HepG2 (cell line): ENCODE data around the gene CD164L2. TPM values are rescaled to one million over a fixed set of nuclear protein-coding genes. Genes with fewer than 3 reads are reported as not detected.
A peak's percentile ranks its signal among the peaks of the same experiment; 100 is the strongest.

ENCODE experiments used
- HDAC6 ChIP-seq: fragments of 200-600 bp; sonication (generic); IDR thresholded peaks from 2 replicates; pipeline ENCODE4 v1.7.0; 2017; ENCODE audit warnings: mild to moderate bottlenecking, antibody characterized with exemption, low read length, low read depth
- KLF11 ChIP-seq: IDR thresholded peaks from 2 replicates; pipeline ENCODE4 v1.6.1; 2016; ENCODE audit warnings: missing compliant biosample characterization
- MTA3 ChIP-seq: sonication (generic); formaldehyde crosslinking; IDR thresholded peaks from 2 replicates; pipeline ENCODE4 v1.4.0; 2020; ENCODE audit warnings: missing genetic modification reagents
- MXI1 ChIP-seq: IDR thresholded peaks from 3 replicates; pipeline ENCODE4 v1.6.1; 2012; ENCODE audit warnings: low read depth, low read length, inconsistent platforms, borderline replicate concordance
- NR2F1 ChIP-seq, 2 experiments: fragments of 450-650 bp in 1 of 2; formaldehyde crosslinking in 1 of 2; IDR thresholded peaks; 2 replicates each; pipeline versions ENCODE4 v1.5.0 to v1.6.1; 2016 to 2020; ENCODE audit warnings: mild to moderate bottlenecking in 1 of 2, missing compliant biosample characterization in 1 of 2, missing genetic modification reagents in 1 of 2, moderate library complexity in 1 of 2
- NR2F2 ChIP-seq: IDR thresholded peaks from 2 replicates; pipeline ENCODE4 v1.6.1; 2012; ENCODE audit warnings: low read depth, inconsistent platforms, borderline replicate concordance
- PCBP2 ChIP-seq: fragments of 200-400 bp; formaldehyde crosslinking; optimal IDR thresholded peaks from 2 replicates; pipeline ENCODE3; 2018; ENCODE audit warnings: low read length, low read depth; ENCODE audit not compliant: poor library complexity, severe bottlenecking
- PLRG1 ChIP-seq: fragments of 450-650 bp; conservative IDR thresholded peaks from 2 replicates; pipeline ENCODE4 v1.6.1; 2016
- RFX5 ChIP-seq: IDR thresholded peaks from 2 replicates; pipeline ENCODE4 v1.6.1; 2011; ENCODE audit warnings: low read depth, low read length, improper control_type of control experiment
- SCMH1 ChIP-seq: sonication (generic); formaldehyde crosslinking; IDR thresholded peaks from 2 replicates; pipeline ENCODE4 v1.9.0; 2021; ENCODE audit warnings: missing genetic modification reagents, mild to moderate bottlenecking, borderline replicate concordance
- SOX6 ChIP-seq, 2 experiments: fragments of 450-650 bp in 1 of 2; sonication (generic) in 1 of 2; formaldehyde crosslinking in 1 of 2; IDR thresholded peaks; 2 replicates each; pipeline versions ENCODE4 v1.4.0 to v1.6.1; 2017 to 2020; ENCODE audit warnings: antibody characterized with exemption in 1 of 2, mild to moderate bottlenecking in 1 of 2, missing genetic modification reagents in 1 of 2
- SSRP1 ChIP-seq: IDR thresholded peaks from 2 replicates; pipeline ENCODE4 v1.6.1; 2016; ENCODE audit warnings: control low read depth
- ZBTB1 ChIP-seq: sonication (generic); formaldehyde crosslinking; IDR thresholded peaks from 2 replicates; pipeline ENCODE4 v1.4.0; 2020; ENCODE audit warnings: missing genetic modification reagents, borderline replicate concordance
- ZFP62 ChIP-seq: sonication (generic); formaldehyde crosslinking; IDR thresholded peaks from 2 replicates; pipeline ENCODE4 v1.4.0; 2020; ENCODE audit warnings: missing genetic modification reagents
- ZNF550 ChIP-seq: sonication (generic); formaldehyde crosslinking; IDR thresholded peaks from 2 replicates; pipeline ENCODE4 v1.4.0; 2020; ENCODE audit warnings: mild to moderate bottlenecking, missing genetic modification reagents, borderline replicate concordance
- polyA plus RNA-seq, 8 experiments: library from polyadenylated mRNA; depleted of rRNA in 3 of 8; stranded (reverse) in 7 of 8; unstranded in 1 of 8; fragments of >200 nt; fragmentation: Illumina TruSeq in 4 of 8; extraction: Trizol in 4 of 8; gene quantifications; 2 replicates each; pipeline versions ENCODE4 v1.2.1 to v1.2.3, GENCODE V29; 2011 to 2016; ENCODE audit warnings: low read depth in 4 of 8, missing spikeins in 1 of 8, mixed read lengths in 1 of 8; ENCODE audit not compliant: insufficient read depth in 1 of 8
- total RNA-seq, 5 experiments: library from RNA; depleted of rRNA; stranded (reverse); fragments of >200 nt; fragmentation: Illumina TruSeq; extraction: Trizol; gene quantifications; 2 replicates each; pipeline ENCODE4 v1.2.3, GENCODE V29; 2016; ENCODE audit warnings: low read depth in 1 of 5
- TF ChIP-seq, protein P1 (sequence below): sonication (generic); formaldehyde crosslinking; IDR thresholded peaks from 2 replicates; pipeline ENCODE4 v1.4.0; 2020; ENCODE audit warnings: missing genetic modification reagents, mild to moderate bottlenecking, borderline replicate concordance
- TF ChIP-seq, protein P2 (sequence below): conservative IDR thresholded peaks from 2 replicates; pipeline ENCODE4 v1.6.1; 2018; ENCODE audit warnings: missing genetic modification reagents
- TF ChIP-seq, protein P3 (sequence below): sonication (generic); formaldehyde crosslinking; IDR thresholded peaks from 2 replicates; pipeline ENCODE4 v1.5.1; 2020; ENCODE audit warnings: mild to moderate bottlenecking, missing genetic modification reagents, moderate library complexity

CD164L2 gene
- total and polyA plus RNA-seq, 2 of the 13 experiments (the other 11 are each of a cell fraction or from before 2014, with no cell fraction given): not detected

DNA sequence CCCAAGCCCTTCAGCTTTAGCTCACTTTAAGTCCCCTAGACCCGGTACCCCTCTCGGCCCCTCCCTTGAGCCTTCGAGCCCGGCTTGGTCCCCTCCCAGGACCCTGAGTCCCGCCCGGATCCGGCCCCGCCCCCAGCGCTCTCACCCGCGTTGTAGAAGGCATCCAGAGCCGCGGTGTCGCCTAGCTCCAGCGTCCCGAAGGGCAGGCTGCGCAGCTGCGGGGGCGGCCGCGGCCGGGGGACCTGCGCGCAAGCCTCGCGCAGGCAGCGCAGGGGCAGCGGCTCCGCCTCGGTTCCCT is 17.1 kb downstream of the CD164L2 start (continued):
- TF ChIP-seq, protein P1, sequence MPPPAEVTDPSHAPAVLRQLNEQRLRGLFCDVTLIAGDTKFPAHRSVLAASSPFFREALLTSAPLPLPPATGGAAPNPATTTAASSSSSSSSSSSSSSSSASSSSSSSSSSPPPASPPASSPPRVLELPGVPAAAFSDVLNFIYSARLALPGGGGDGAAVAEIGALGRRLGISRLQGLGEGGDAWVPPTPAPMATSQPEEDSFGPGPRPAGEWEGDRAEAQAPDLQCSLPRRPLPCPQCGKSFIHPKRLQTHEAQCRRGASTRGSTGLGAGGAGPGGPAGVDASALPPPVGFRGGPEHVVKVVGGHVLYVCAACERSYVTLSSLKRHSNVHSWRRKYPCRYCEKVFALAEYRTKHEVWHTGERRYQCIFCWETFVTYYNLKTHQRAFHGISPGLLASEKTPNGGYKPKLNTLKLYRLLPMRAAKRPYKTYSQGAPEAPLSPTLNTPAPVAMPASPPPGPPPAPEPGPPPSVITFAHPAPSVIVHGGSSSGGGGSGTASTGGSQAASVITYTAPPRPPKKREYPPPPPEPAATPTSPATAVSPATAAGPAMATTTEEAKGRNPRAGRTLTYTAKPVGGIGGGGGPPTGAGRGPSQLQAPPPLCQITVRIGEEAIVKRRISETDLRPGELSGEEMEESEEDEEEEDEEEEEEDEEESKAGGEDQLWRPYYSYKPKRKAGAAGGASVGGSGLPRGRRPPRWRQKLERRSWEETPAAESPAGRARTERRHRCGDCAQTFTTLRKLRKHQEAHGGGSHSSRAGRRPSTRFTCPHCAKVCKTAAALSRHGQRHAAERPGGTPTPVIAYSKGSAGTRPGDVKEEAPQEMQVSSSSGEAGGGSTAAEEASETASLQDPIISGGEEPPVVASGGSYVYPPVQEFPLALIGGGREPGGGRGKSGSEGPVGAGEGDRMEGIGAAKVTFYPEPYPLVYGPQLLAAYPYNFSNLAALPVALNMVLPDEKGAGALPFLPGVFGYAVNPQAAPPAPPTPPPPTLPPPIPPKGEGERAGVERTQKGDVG: no peak
- TF ChIP-seq PCBP2 (no peak), ZFP62 (no peak), ZBTB1 (no peak), ZNF550 (CRISPR knock-in tag) (no peak), RFX5 (peak; percentile 65), HDAC6 (no peak), SCMH1 (CRISPR knock-in tag) (no peak), NR2F1 (CRISPR knock-in tag; IDR thresholded peaks at IDR 0.05) (no peak), NR2F2 (no peak), SSRP1 (CRISPR knock-in tag) (no peak), MTA3 (CRISPR knock-in tag) (no peak), PLRG1 (no peak), KLF11 (CRISPR knock-in tag) (no peak), MXI1 (peak; percentile 49; the same call in 1 of the 3 replicates), SOX6 (IDR thresholded peaks at IDR 0.05) (no peak), SOX6 (CRISPR knock-in tag; IDR thresholded peaks at IDR 0.05) (no peak)
- TF ChIP-seq, protein P2, sequence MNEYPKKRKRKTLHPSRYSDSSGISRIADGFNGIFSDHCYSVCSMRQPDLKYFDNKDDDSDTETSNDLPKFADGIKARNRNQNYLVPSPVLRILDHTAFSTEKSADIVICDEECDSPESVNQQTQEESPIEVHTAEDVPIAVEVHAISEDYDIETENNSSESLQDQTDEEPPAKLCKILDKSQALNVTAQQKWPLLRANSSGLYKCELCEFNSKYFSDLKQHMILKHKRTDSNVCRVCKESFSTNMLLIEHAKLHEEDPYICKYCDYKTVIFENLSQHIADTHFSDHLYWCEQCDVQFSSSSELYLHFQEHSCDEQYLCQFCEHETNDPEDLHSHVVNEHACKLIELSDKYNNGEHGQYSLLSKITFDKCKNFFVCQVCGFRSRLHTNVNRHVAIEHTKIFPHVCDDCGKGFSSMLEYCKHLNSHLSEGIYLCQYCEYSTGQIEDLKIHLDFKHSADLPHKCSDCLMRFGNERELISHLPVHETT (CRISPR knock-in tag): 0 out of 2 replicates have a peak, but pooled peaks have one; percentile 30
- TF ChIP-seq, protein P3, sequence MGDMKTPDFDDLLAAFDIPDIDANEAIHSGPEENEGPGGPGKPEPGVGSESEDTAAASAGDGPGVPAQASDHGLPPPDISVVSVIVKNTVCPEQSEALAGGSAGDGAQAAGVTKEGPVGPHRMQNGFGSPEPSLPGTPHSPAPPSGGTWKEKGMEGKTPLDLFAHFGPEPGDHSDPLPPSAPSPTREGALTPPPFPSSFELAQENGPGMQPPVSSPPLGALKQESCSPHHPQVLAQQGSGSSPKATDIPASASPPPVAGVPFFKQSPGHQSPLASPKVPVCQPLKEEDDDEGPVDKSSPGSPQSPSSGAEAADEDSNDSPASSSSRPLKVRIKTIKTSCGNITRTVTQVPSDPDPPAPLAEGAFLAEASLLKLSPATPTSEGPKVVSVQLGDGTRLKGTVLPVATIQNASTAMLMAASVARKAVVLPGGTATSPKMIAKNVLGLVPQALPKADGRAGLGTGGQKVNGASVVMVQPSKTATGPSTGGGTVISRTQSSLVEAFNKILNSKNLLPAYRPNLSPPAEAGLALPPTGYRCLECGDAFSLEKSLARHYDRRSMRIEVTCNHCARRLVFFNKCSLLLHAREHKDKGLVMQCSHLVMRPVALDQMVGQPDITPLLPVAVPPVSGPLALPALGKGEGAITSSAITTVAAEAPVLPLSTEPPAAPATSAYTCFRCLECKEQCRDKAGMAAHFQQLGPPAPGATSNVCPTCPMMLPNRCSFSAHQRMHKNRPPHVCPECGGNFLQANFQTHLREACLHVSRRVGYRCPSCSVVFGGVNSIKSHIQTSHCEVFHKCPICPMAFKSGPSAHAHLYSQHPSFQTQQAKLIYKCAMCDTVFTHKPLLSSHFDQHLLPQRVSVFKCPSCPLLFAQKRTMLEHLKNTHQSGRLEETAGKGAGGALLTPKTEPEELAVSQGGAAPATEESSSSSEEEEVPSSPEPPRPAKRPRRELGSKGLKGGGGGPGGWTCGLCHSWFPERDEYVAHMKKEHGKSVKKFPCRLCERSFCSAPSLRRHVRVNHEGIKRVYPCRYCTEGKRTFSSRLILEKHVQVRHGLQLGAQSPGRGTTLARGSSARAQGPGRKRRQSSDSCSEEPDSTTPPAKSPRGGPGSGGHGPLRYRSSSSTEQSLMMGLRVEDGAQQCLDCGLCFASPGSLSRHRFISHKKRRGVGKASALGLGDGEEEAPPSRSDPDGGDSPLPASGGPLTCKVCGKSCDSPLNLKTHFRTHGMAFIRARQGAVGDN (CRISPR knock-in tag): no peak; the same call in 1 of the 2 replicates
